ENCODE data around the gene TGM2. TPM values are rescaled to one million over a fixed set of nuclear protein-coding genes. Genes with fewer than 3 reads are reported as not detected.
A peak's percentile ranks its signal among the peaks of the same experiment; 100 is the strongest.

TGM2 gene
- total RNA-seq, 4 donors from 2014 or later: 163 to 385 (median 188) TPM

GRCh38 chr20:38167851-38168760 lies 3.0 kb upstream of the TGM2 start:
- H3K27me3 ChIP-seq: no peaks in the 10 kb centered on the region
- ATAC-seq: peak; percentile 79
- 36 to 53% methylated on average over 2 to 4 of the region's 7 CpGs for WGBS, 2 donors (ENCODE audit: low coverage in 1 of 2)
- H3K9me3 ChIP-seq: no peaks in the 10 kb centered on the region
- no peaks in the 10 kb centered on the region for H3K36me3 ChIP-seq
- peak overlapping the region in 3 of 4 donors; percentile 49 to 88 (median 66) for H3K27ac ChIP-seq
- no peak for TF ChIP-seq POLR2A (IDR thresholded peaks at IDR 0.05)
- TF ChIP-seq POLR2AphosphoS5 (IDR thresholded peaks at IDR 0.05): peak; percentile 97
- no peak overlapping the region for H3K4me3 ChIP-seq
- peaks cover 0 to 60% (median 7%) of the 10 kb centered on the region in 3 donors for H3K4me1 ChIP-seq

GRCh38 chr20:38167328-38167850 lies 2.3 kb upstream of the TGM2 start:
- 94 to 100% methylated on average over 2 to 6 of the region's 8 CpGs for WGBS, 2 donors (ENCODE audit: low coverage in 1 of 2)
- peak overlapping the region in 3 of 4 donors; percentile 49 to 88 (median 66) for H3K27ac ChIP-seq
- ATAC-seq: no peak
- no peaks in the 10 kb centered on the region for H3K9me3 ChIP-seq
- TF ChIP-seq POLR2A (IDR thresholded peaks at IDR 0.05) (no peak), EP300 (IDR thresholded peaks at IDR 0.05) (no peak), CTCF (IDR thresholded peaks at IDR 0.05) (no peak), POLR2AphosphoS5 (IDR thresholded peaks at IDR 0.05) (no peak)
- no peaks in the 10 kb centered on the region for H3K27me3 ChIP-seq
- H3K4me1 ChIP-seq: peaks cover 0 to 65% (median 7%) of the 10 kb centered on the region in 3 donors
- no peaks in the 10 kb centered on the region for H3K36me3 ChIP-seq
- H3K4me3 ChIP-seq: no peak overlapping the region

GRCh38 chr20:38166703-38167233 lies 1.7 kb upstream of the TGM2 start:
- Histone ChIP-seq H3K27me3 (no peaks in the 10 kb centered on the region), H3K4me1 (peaks cover 0 to 71% (median 7%) of the 10 kb centered on the region in 3 donors), H3K27ac (peak overlapping the region in 3 of 4 donors; percentile 66 to 88 (median 88)), H3K9me3 (no peaks in the 10 kb centered on the region), H3K4me3 (no peak overlapping the region), H3K36me3 (no peaks in the 10 kb centered on the region)
- WGBS, 2 donors (ENCODE audit: low coverage in 1 of 2): 52 to 93% methylated on average over 5 to 6 of the region's 11 CpGs
- ATAC-seq: no peak
- TF ChIP-seq CTCF (IDR thresholded peaks at IDR 0.05) (no peak), POLR2A (IDR thresholded peaks at IDR 0.05) (no peak), POLR2AphosphoS5 (IDR thresholded peaks at IDR 0.05) (no peak), EP300 (IDR thresholded peaks at IDR 0.05) (no peak)

GRCh38 chr20:38165966-38166702 lies 1.1 kb upstream of the TGM2 start:
- ATAC-seq: no peak
- Histone ChIP-seq H3K27ac (peak overlapping the region in 3 of 4 donors; percentile 82 to 88 (median 88)), H3K9me3 (no peaks in the 10 kb centered on the region), H3K36me3 (peaks cover 0 to 3% of the 10 kb centered on the region in 2 donors), H3K4me3 (peak overlapping the region in 1 of 2 donors; percentile 71), H3K4me1 (peaks cover 0 to 76% (median 7%) of the 10 kb centered on the region in 3 donors), H3K27me3 (no peaks in the 10 kb centered on the region)
- TF ChIP-seq EP300 (IDR thresholded peaks at IDR 0.05) (no peak), POLR2AphosphoS5 (IDR thresholded peaks at IDR 0.05) (no peak), CTCF (IDR thresholded peaks at IDR 0.05) (no peak), POLR2A (IDR thresholded peaks at IDR 0.05) (no peak)
- WGBS, 2 donors (ENCODE audit: low coverage in 1 of 2): 50 to 87% methylated on average over 4 of the region's 11 CpGs

GRCh38 chr20:38164624-38165088 lies 414 bp downstream of the TGM2 start:
- Histone ChIP-seq H3K27me3 (no peaks in the 10 kb centered on the region), H3K27ac (peak overlapping the region; percentile 65 to 88 (median 85)), H3K9me3 (no peaks in the 10 kb centered on the region), H3K36me3 (peaks cover 0 to 17% of the 10 kb centered on the region in 2 donors), H3K4me1 (peaks cover 0 to 91% (median 7%) of the 10 kb centered on the region in 3 donors), H3K4me3 (peak overlapping the region; percentile 62 to 71)
- TF ChIP-seq EP300 (IDR thresholded peaks at IDR 0.05) (no peak), POLR2AphosphoS5 (IDR thresholded peaks at IDR 0.05) (no peak), POLR2A (IDR thresholded peaks at IDR 0.05) (no peak), CTCF (IDR thresholded peaks at IDR 0.05) (no peak)
- no CpG with 5 or more reads among the region's 14 CpGs for WGBS, 2 donors (ENCODE audit: low coverage in 1 of 2)
- no peak for ATAC-seq
